Liver (tissue), 9 donors: Measurements from ENCODE around the gene MAP1LC3B. TPM values are rescaled to one million over a fixed set of nuclear protein-coding genes. Genes with fewer than 3 reads are reported as not detected.

Experiments used
- DNase-seq: peaks from one replicate; pipeline ENCODE4 v3.0.0-alpha.2; 2017; ENCODE audit warnings: low spot score
- H3K27ac ChIP-seq, 2 donors: one replicate each; pipeline ENCODE4 v1.7.0; 2013; ENCODE audit warnings: inconsistent platforms in 2 of 2, low read length in 2 of 2, control low read depth in 1 of 2, low read depth in 1 of 2, mild to moderate bottlenecking in 1 of 2
- H3K27me3 ChIP-seq, 4 donors: one replicate each; pipeline versions ENCODE4 v1.6.1 to v1.7.0; 2013; ENCODE audit warnings: low read length in 3 of 4, inconsistent platforms in 1 of 4, mild to moderate bottlenecking in 1 of 4, moderate library complexity in 1 of 4; ENCODE audit not compliant: control insufficient read depth in 4 of 4, insufficient read depth in 4 of 4
- H3K36me3 ChIP-seq, 4 donors: one replicate each; pipeline versions ENCODE4 v1.6.1 to v1.7.0; 2013; ENCODE audit warnings: low read length in 3 of 4, mild to moderate bottlenecking in 3 of 4, low read depth in 1 of 4, moderate library complexity in 1 of 4; ENCODE audit not compliant: control insufficient read depth in 4 of 4, insufficient read depth in 3 of 4
- H3K4me1 ChIP-seq, 4 donors: one replicate each; pipeline versions ENCODE4 v1.6.1 to v1.7.0; 2013; ENCODE audit warnings: low read length in 3 of 4, mild to moderate bottlenecking in 3 of 4, moderate library complexity in 1 of 4; ENCODE audit not compliant: control insufficient read depth in 4 of 4, insufficient read depth in 4 of 4
- H3K4me3 ChIP-seq, 3 donors: one replicate each; pipeline versions ENCODE4 v1.6.1 to v1.7.0; 2013; ENCODE audit warnings: low read length in 3 of 3, control low read depth in 1 of 3, low read depth in 1 of 3, mild to moderate bottlenecking in 1 of 3
- H3K9ac ChIP-seq, 2 donors: one replicate each; pipeline ENCODE4 v1.7.0; 2013; ENCODE audit warnings: low read length in 2 of 2, mild to moderate bottlenecking in 2 of 2, moderate library complexity in 2 of 2, control low read depth in 1 of 2, low read depth in 1 of 2
- H3K9me3 ChIP-seq, 4 donors: one replicate each; pipeline versions ENCODE4 v1.6.1 to v1.7.0; 2013; ENCODE audit warnings: low read length in 3 of 4; ENCODE audit not compliant: control insufficient read depth in 4 of 4
- ATF3 ChIP-seq: IDR thresholded peaks from 2 replicates; pipeline ENCODE4 v1.6.1; 2016; ENCODE audit warnings: antibody characterized with exemption
- CTCF ChIP-seq: fragments of 150-350 bp; IDR thresholded peaks from 2 replicates; pipeline ENCODE4 v1.5.1; 2017; ENCODE audit warnings: improper control_type of control experiment, low read depth, low read length; ENCODE audit not compliant: missing input control
- EGR1 ChIP-seq, 2 donors: IDR thresholded peaks; 2 replicates each; pipeline ENCODE4 v1.6.1; 2016 to 2018; ENCODE audit warnings: antibody characterized with exemption in 2 of 2, low read depth in 2 of 2
- FOXA1 ChIP-seq: IDR thresholded peaks from 2 replicates; pipeline ENCODE4 v1.6.1; 2016; ENCODE audit warnings: antibody characterized with exemption
- FOXA2 ChIP-seq: IDR thresholded peaks from 2 replicates; pipeline ENCODE4 v1.6.1; 2016; ENCODE audit warnings: antibody characterized with exemption
- GABPA ChIP-seq, 2 donors: IDR thresholded peaks in 1 of 2; conservative IDR thresholded peaks in 1 of 2; 2 replicates each; pipeline ENCODE4 v1.6.1; 2016; ENCODE audit warnings: antibody characterized with exemption in 2 of 2, mild to moderate bottlenecking in 1 of 2, moderate library complexity in 1 of 2
- HNF4A ChIP-seq, 2 donors: conservative IDR thresholded peaks; 2 replicates each; pipeline ENCODE4 v1.6.1; 2016; ENCODE audit warnings: antibody characterized with exemption in 2 of 2, mild to moderate bottlenecking in 2 of 2
- HNF4G ChIP-seq: IDR thresholded peaks from 2 replicates; pipeline ENCODE4 v1.6.1; 2016; ENCODE audit warnings: antibody characterized with exemption
- JUND ChIP-seq, 2 donors: IDR thresholded peaks; 2 replicates each; pipeline ENCODE4 v1.6.1; 2016; ENCODE audit warnings: antibody characterized with exemption in 2 of 2
- MAX ChIP-seq: IDR thresholded peaks from 2 replicates; pipeline ENCODE4 v1.6.1; 2016; ENCODE audit warnings: antibody characterized with exemption
- NR2F2 ChIP-seq: IDR thresholded peaks from 2 replicates; pipeline ENCODE4 v1.6.1; 2016; ENCODE audit warnings: antibody characterized with exemption
- RAD21 ChIP-seq, 2 donors: IDR thresholded peaks; 2 replicates each; pipeline ENCODE4 v1.6.1; 2016; ENCODE audit warnings: antibody characterized with exemption in 2 of 2, mild to moderate bottlenecking in 2 of 2
- RXRA ChIP-seq, 2 donors: IDR thresholded peaks; 2 replicates each; pipeline ENCODE4 v1.6.1; 2017 to 2018; ENCODE audit warnings: antibody characterized with exemption in 2 of 2, mild to moderate bottlenecking in 1 of 2
- SP1 ChIP-seq: IDR thresholded peaks from 2 replicates; pipeline ENCODE4 v1.6.1; 2018; ENCODE audit warnings: antibody characterized with exemption, mild to moderate bottlenecking
- TAF1 ChIP-seq: conservative IDR thresholded peaks from 2 replicates; pipeline ENCODE4 v1.6.1; 2016; ENCODE audit warnings: antibody characterized with exemption, mild to moderate bottlenecking
- YY1 ChIP-seq: IDR thresholded peaks from 2 replicates; pipeline ENCODE4 v1.6.1; 2016; ENCODE audit warnings: antibody characterized with exemption, mild to moderate bottlenecking
- ZBTB33 ChIP-seq: IDR thresholded peaks from 2 replicates; pipeline ENCODE4 v1.6.1; 2016; ENCODE audit warnings: antibody characterized with exemption
- WGBS: extraction: QIAGEN DNeasy Blood & Tissue Kit; methylation state at CpG from one replicate; pipeline ENCODE4 v1.1.7; 2013; 5-methylcytosine and 5-hydroxymethylcytosine counted together
- polyA plus RNA-seq, 2 donors: library from polyadenylated mRNA; stranded (reverse) in 1 of 2; unstranded in 1 of 2; fragments of 200-250 nt in 1 of 2; fragments of >200 nt in 1 of 2; fragmentation: Nextera tagmentation in 1 of 2; extraction: Ambion mirVana in 1 of 2; gene quantifications; one replicate each; pipeline versions ENCODE4 v1.2.1 to v1.2.3, GENCODE V29; 2013 to 2015
- total RNA-seq, 2 donors: library from RNA; depleted of rRNA; stranded (reverse); fragments of >200 nt; gene quantifications; one replicate each; pipeline ENCODE4 v1.2.3, GENCODE V29; 2014
- TF ChIP-seq, protein P1 (sequence below): IDR thresholded peaks from 2 replicates; pipeline ENCODE4 v1.6.1; 2016; ENCODE audit warnings: antibody characterized with exemption, mild to moderate bottlenecking
- donor health status: healthy.
- donor health status: healthy.
- donor health status: healthy.
- donor health status: healthy.
- donor health status: healthy.

The MAP1LC3B gene
- total and polyA plus RNA-seq, 4 donors = 10.3 to 36.3 (median 15.7) TPM

- 96% methylated on average over 28 of the region's 28 CpGs for WGBS
- no peak for DNase-seq
- H3K36me3 ChIP-seq = peaks cover 15 to 59% (median 23%) of the 10 kb centered on the region in 4 donors
- H3K27me3 ChIP-seq = no peaks in the 10 kb centered on the region
- peaks cover 0 to 3% (median 0%) of the 10 kb centered on the region in 4 donors for H3K4me1 ChIP-seq
- H3K9ac ChIP-seq = no peak overlapping the region
- TF ChIP-seq YY1 (no peak), HNF4G (no peak), FOXA1 (no peak), MAX (no peak), HNF4A (conservative IDR thresholded peaks at IDR 0.05) (no peak), RAD21 (IDR thresholded peaks at IDR 0.05) (no peak)
- no peaks in the 10 kb centered on the region for H3K9me3 ChIP-seq
- H3K27ac ChIP-seq = no peak overlapping the region
- no peak overlapping the region for H3K4me3 ChIP-seq
These were observed 46.3 kb upstream of the MAP1LC3B start for GRCh38 chr16:87345726-87346424.

- no peak overlapping the region for H3K9ac ChIP-seq
- H3K4me3 ChIP-seq = no peak overlapping the region
- no peak overlapping the region for H3K27ac ChIP-seq
- peaks cover 0 to 3% (median 0%) of the 10 kb centered on the region in 4 donors for H3K4me1 ChIP-seq
- H3K27me3 ChIP-seq = no peaks in the 10 kb centered on the region
- TF ChIP-seq EGR1 (IDR thresholded peaks at IDR 0.05; ENCODE audit: low read depth in 2 of 2) (no peak), FOXA2 (no peak), RXRA (IDR thresholded peaks at IDR 0.05) (no peak), YY1 (no peak), RAD21 (IDR thresholded peaks at IDR 0.05) (no peak), NR2F2 (no peak), ATF3 (no peak), SP1 (no peak), HNF4A (conservative IDR thresholded peaks at IDR 0.05) (no peak), TAF1 (no peak), GABPA (IDR thresholded peaks at IDR 0.05 in 1 of 2, conservative IDR thresholded peaks at IDR 0.05 in 1 of 2) (no peak), MAX (no peak), JUND (IDR thresholded peaks at IDR 0.05) (no peak), HNF4G (no peak), CTCF (no peak), ZBTB33 (no peak), FOXA1 (no peak)
- TF ChIP-seq, protein P1, sequence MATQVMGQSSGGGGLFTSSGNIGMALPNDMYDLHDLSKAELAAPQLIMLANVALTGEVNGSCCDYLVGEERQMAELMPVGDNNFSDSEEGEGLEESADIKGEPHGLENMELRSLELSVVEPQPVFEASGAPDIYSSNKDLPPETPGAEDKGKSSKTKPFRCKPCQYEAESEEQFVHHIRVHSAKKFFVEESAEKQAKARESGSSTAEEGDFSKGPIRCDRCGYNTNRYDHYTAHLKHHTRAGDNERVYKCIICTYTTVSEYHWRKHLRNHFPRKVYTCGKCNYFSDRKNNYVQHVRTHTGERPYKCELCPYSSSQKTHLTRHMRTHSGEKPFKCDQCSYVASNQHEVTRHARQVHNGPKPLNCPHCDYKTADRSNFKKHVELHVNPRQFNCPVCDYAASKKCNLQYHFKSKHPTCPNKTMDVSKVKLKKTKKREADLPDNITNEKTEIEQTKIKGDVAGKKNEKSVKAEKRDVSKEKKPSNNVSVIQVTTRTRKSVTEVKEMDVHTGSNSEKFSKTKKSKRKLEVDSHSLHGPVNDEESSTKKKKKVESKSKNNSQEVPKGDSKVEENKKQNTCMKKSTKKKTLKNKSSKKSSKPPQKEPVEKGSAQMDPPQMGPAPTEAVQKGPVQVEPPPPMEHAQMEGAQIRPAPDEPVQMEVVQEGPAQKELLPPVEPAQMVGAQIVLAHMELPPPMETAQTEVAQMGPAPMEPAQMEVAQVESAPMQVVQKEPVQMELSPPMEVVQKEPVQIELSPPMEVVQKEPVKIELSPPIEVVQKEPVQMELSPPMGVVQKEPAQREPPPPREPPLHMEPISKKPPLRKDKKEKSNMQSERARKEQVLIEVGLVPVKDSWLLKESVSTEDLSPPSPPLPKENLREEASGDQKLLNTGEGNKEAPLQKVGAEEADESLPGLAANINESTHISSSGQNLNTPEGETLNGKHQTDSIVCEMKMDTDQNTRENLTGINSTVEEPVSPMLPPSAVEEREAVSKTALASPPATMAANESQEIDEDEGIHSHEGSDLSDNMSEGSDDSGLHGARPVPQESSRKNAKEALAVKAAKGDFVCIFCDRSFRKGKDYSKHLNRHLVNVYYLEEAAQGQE = no peak
- H3K9me3 ChIP-seq = no peaks in the 10 kb centered on the region
- no peak for DNase-seq
- WGBS = 96% methylated on average over 21 of the region's 21 CpGs
- peaks cover 15 to 57% (median 21%) of the 10 kb centered on the region in 4 donors for H3K36me3 ChIP-seq
These were observed 45.5 kb upstream of the MAP1LC3B start for GRCh38 chr16:87346517-87347060.
